ELR (cell line): Measurements from ENCODE around the gene KLK8.
"Not testable (repeated sequence)": the region's sequence is repeated elsewhere in the genome, so short reads cannot be mapped to it uniquely, and the experiment has no call there.

Experiments used
- DNase-seq: peaks from one replicate; pipeline ENCODE4 v3.0.0-alpha.2; 2015; ENCODE audit warnings: low read depth

KLK8 gene

GRCh38 chr19:51018745-51019543 lies 17.5 kb upstream of the KLK8 start:
- no peak for DNase-seq

- peak; percentile 41 for DNase-seq
These were observed 15.6 kb upstream of the KLK8 start for GRCh38 chr19:51016798-51017683.

DNA sequence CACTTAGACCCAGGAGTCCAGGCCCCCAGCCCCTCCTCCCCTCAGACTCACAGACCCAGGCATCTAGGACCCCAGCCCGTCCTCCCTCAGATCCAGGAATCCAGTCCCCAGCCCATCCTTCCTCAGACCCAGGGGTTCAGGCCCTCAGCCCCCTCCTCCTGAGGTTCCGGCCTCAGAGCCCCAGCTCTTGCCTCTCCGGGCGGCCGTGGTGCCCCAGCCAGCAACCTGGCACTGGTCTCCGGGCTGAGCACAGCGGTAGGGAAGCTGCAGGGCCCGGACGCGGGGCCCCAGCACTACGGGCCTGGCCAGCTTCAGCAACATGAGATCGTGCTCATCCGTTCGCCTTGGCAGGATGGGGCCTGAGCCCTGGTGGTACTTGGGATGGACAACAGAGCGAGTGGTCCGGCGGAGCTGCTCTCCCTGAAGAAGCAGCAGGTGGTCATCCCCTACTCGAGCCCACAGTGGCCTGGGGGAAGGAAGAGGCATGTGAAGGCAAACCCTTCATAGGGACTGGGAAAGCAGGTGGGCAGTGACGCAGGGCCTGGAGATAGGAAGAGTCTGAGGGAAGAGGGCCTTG lies 14.4 kb upstream of the KLK8 start:
- DNase-seq, result no peak

DNA sequence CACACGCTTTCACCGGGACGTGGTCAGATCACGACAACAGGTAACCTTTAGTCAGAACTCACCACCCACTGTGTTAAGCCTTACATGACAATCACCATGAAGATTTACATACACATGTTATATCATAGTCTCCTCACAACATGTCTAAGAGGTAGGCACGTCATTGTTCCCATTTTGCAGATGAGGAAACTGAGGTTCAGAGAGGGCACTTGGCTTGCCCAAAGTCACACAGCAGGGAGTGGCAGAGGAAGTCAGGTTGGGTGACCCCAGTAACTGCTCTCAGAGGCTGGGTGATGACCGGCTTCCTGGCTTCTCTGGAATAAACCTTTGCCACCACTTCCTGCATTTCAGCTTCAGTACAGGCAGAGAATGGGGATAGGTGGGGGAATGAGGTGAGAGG lies 12.8 kb upstream of the KLK8 start:
- DNase-seq, result no peak

DNA sequence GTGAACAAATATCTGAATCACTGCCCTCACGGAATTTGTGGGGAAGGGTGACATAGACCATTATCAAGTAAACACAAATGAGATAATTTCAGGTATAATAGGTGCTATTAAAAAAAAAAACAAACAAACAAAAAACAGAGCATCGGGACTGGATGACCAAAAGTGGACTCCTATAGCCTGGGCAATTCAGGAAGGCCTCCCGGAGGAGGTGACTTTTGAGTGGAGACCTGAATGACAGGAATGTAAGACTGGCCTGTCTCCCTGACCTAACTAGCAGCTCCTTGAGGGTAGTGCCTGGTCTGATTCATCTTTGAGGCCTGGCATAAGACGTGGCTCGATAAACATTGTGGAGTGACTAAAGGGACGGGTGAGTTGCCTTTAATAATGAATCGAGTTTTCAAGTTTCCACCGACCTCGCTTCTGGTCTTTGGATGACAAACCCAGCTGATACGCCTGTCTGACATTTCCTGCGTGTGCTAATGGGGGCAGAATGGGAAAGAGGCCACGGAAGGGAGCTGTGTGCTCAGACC lies 11.3 kb upstream of the KLK8 start:
- DNase-seq, result no peak

DNA sequence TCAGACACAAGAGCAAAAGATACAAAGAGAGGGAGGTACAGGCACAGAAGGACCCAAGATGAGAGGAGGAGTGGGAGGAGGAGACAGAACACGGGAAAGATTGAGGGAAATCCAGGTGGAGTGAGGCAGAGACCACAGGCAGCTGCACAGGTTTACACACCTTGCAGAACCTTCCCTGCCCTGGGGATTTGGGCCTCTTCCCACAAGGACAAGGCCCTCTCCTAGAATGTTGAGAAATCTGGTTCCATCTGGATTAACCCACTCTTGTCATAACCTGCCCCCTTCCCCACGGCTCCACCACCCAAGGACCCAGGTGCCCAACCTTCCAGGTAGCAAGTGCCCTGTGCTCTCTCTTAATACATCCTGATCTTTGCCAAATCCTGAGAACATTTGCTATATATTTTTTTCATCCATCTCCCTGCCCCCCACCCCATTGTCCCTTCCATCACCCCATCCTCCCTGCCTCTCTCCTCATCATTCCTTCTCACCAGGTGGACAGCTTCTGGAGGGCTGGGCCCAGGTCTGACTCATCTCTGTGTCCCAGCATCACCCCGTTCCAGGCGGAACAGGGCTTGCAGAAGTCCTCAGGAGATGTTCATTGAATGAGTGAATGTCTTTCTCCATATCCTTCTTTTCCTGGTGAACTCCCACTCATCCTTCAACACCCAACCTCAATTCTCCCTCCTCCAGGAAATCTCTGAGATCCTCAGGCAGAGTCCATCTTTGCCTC lies 8.8 kb upstream of the KLK8 start:
- no peak for DNase-seq

- DNase-seq, result no peak
These were observed 7.9 kb upstream of the KLK8 start for GRCh38 chr19:51009061-51009891.

DNA sequence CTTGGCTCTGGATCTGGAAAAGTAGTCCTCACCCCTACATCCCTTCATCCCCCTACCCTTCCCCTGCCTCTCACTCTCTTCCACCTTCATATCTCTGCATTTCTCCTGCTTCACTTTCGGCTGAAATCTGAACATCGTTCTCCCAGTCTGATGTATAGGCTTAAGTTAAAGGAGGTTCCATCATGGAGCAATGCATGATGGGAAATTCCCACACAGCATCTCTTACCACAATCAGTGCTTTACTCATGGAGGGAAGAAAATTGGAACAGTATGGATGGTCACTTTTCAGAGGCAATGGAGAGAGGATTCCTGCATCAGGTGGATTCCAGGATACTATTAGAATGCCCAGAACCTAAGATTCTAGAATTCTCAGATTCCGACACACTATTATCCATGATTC lies 6.1 kb upstream of the KLK8 start:
- no peak for DNase-seq

- no peak for DNase-seq
These were observed 5.0 kb upstream of the KLK8 start for GRCh38 chr19:51006406-51006805.

GRCh38 chr19:51005248-51005647 lies 3.8 kb upstream of the KLK8 start:
- no peak for DNase-seq

DNA sequence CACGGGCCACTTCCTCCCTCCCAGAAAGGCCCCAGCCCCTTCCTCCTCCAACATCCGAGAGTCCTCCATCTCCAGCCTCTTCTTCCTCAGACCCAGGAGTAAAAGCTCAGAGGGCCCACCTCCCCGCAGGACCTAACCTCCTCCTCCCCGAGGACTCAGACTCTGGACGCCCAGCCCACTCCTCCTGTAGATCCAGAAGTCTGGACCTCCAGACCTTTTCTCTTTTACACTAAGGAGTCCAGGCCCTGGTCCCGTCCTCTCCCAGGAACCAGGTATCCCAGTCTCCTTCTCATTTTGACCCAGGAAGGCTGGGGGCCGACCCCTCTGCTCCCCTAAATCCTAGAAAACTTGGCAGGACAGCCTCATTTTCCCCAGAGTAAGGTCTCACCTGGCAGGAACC lies 1.9 kb upstream of the KLK8 start:
- DNase-seq, result no peak

DNA sequence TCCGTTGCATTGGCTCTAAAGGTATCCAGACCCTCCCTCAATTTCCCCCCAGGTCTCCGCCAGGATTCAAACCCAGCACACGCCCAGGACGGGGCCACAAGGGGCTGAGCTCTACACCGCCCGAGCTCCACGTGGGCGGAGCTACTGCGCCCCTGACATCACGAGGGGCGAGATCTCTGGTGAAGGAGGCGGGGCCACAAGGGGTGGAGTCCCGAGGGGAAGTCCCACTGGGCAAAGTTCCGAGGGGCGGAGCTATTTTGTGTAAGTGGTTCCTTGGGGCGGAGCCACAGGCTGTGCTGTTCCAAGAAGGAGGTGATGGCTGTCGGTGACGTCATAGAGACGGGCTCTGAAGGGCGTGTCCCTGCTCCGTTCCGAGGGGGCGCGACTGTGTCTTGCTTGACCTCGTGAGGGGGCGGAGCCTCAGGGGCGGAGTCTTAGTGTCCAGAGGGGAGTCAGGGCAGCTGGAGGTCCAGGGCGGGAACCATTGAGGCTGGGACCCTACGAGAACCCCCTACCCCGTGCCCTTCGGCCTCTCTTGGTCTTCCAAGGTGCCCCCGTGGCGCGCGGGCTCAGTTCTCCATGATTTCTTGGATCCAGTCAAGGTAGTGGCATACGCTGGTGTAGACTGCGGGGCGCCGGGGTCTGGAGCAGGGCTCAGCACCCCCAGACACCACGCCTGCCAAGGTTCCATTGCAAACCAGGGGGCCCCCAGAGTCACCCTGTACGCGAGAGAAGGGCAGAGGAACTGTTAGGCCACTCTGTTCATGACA lies 1.3 kb upstream of the KLK8 start:
- DNase-seq, result peak; percentile 46

DNA sequence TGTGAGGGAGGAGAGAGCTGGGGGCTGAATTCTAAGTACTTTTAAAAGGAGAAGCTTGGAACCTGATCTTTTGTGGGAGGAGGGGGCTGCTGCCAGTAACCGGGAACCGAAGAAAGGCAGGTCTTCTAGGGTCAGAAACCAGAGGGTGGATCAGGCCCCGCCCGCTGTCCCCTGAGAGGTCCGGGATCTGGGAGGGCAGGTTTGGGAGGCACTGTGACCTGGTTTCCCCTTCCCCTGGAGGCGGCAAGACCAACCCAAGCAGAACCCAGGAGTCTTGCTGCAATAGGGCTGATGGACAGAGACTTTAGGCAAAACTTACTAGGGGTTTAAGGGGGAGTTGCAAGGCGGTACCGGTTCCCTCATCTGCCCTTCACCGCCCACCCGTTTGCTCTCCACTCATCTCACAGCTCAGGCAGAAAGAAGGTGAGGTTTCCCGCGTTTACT lies 707 bp upstream of the KLK8 start:
- DNase-seq, result no peak

GRCh38 chr19:51000981-51001380 lies 423 bp downstream of the KLK8 start:
- DNase-seq, result no peak

DNA sequence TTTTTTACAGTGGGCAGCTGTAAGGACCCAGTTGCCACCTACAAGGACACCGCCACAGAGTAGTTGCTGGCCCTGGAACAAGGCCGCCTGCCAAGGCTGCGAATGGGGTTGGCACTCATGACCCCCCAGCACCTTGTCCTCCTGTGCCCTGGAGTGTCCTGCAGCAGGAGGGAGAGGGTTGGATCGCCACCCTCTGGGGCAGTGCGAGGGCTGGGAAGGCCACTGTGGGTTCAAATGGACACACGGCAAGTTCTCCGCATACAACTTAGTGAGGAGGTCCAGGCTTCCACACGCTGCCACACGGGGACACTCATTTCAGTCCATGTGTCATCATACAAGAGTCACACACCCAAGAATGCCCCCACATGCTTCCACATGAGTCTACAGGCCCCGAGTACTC lies 978 bp downstream of the KLK8 start:
- no peak for DNase-seq

DNA sequence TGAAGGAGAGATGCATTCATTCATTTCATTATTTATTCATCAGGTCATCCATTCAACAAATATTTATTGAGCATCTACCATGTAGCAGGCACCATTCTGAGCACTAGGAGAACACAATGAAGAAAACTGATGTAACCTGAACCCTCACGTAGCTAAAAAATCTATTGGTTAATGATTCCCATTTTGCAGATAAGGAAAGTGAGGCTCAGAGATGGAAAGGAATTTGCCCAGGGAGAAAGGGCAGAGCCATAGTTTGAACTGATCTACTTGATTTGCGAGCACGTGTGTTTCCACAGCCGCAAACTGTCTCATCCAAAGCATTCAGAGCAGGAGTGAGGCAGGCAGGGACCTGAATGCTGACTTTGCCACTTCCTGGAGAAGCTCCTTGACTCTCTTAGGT lies 2.7 kb downstream of the KLK8 start:
- no peak for DNase-seq

DNA sequence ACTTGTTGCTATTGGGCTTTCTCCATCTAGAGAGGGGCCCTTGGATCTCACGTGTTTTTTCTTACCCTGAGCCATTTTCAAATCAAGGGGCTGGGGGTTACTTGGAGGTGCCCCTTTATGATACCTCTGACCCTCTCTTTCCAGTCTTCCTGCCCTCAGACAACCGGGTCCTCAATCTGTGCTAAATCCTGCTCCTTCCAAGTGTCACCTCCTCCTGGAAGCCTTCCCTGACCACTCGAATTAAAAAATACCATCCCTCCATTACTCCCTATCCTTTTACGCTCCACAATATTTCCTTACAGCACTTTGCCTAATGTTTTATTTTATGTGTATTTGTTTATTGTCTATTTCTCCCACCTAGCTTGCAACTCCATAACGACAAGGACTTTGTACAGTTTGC lies 3.3 kb downstream of the KLK8 start:
- no peak for DNase-seq

GRCh38 chr19:50994129-50994528 lies 7.3 kb downstream of the KLK8 start:
- DNase-seq, result peak; percentile 13

GRCh38 chr19:50992666-50993035 lies 8.8 kb downstream of the KLK8 start:
- DNase-seq, result no peak

DNA sequence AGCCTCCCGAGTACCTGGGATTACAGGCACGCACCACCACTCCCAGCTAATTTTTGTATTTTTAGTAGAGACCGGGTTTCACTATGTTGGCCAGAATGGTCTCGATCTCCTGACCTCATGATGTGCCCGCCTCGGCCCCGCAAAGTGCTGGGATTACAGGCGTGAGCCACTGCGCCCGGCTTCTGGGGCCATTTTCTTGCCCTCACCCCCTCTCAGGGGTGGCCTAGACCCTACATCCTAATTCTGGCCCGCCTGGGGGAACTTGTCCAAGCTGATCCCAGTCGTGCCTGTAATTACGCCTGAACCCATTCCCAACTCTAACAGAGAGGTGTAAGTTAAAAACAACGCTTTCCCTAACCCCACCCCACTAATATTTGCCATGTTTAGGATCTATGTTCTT lies 17.0 kb downstream of the KLK8 start:
- DNase-seq, result not testable (repeated sequence)
